Glutamatergic neuron (in vitro differentiated cells): ENCODE results near the gene TATDN2. TPM values are rescaled to one million over a fixed set of nuclear protein-coding genes. Genes with fewer than 3 reads are reported as not detected.
A peak's percentile ranks its signal among the peaks of the same experiment; 100 is the strongest.
"Not testable (repeated sequence)": the region's sequence is repeated elsewhere in the genome, so short reads cannot be mapped to it uniquely, and the experiment has no call there.

ENCODE experiments used
- DNase-seq: peaks from one replicate; pipeline ENCODE4 v3.0.0; 2022
- H3K27ac Mint-ChIP-seq: one replicate; pipeline ENCODE4 v1.8.0; 2020; ENCODE audit warnings: mild to moderate bottlenecking, mixed read lengths, inconsistent platforms; ENCODE audit not compliant: unreplicated experiment
- H3K27me3 Mint-ChIP-seq: one replicate; pipeline ENCODE4 v1.8.0; 2020; ENCODE audit warnings: mild to moderate bottlenecking, moderate library complexity, mixed read lengths, inconsistent platforms; ENCODE audit not compliant: unreplicated experiment
- H3K36me3 Mint-ChIP-seq: one replicate; pipeline ENCODE4 v1.8.0; 2020; ENCODE audit warnings: mild to moderate bottlenecking, mixed read lengths, inconsistent platforms; ENCODE audit not compliant: unreplicated experiment
- H3K4me1 Mint-ChIP-seq: one replicate; pipeline ENCODE4 v1.8.0; 2020; ENCODE audit warnings: mild to moderate bottlenecking, low read depth, mixed read lengths, inconsistent platforms; ENCODE audit not compliant: unreplicated experiment
- H3K4me3 Mint-ChIP-seq: one replicate; pipeline ENCODE4 v1.8.0; 2020; ENCODE audit warnings: mild to moderate bottlenecking, mixed read lengths, inconsistent platforms; ENCODE audit not compliant: unreplicated experiment
- H3K9me3 Mint-ChIP-seq: one replicate; pipeline ENCODE4 v1.8.0; 2020; ENCODE audit warnings: mild to moderate bottlenecking, moderate library complexity, mixed read lengths, inconsistent platforms; ENCODE audit not compliant: unreplicated experiment
- total RNA-seq: library from RNA; stranded (reverse); fragmentation: NEBNext Ultra II Directional; extraction: Animal tissue kit (Norgen Biotek cat#: 25700); gene quantifications from one replicate; pipeline ENCODE4 v1.2.1, GENCODE V29; 2021; ENCODE audit not compliant: unreplicated experiment
- TF ChIP-seq, protein P1 (sequence below): fragments of 200-600 bp; sonication (generic); IDR thresholded peaks from one replicate; pipeline ENCODE4 v1.5.0; 2021; ENCODE audit not compliant: partially characterized antibody, unreplicated experiment

Gene TATDN2
- total RNA-seq, 1 donor from 2014 or later = 24.7 TPM

DNA sequence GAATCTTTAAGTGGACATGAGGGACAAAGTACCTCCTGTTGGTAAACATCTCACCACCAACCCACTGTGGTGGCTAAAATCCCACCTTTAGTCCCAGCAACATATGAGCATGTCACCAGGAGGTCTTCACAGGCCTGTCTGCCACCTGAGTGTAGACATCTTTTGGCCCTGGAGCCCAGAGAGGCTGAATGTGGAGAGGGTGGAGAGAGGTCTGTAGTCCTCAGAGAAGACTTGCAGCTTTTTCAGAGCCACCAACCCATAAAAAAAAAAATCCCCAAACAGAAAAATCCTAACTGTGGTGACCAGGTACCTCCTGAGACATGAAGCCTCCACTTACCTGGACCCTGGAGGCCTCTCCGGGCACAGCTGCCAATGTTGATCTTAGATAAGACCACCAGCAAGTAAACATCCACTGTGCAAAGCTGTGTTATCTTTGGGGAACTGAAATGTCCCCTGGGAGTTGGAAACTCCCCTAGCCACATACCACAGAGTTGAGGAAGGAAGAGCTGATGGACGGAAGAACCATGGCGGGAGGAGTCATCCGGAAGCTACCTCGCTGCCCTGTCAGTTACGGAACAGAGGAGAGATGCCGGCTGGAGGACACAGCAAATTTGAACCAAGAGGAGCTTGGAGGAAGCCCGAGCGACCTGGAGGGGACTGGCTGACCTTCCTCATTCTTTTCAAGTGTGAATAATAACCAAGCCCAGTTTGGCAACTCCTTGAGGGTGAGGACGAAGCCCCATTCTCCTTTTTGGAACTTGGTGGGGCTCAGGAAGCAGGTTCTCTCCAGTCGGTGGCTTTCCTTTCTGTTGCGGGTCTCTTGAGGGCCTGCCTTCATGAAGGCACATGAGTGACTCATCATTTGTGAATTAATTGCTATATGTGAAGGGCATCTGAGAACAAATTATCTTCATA, 44.5 kb downstream of the TATDN2 start, which contains the start of gene GHRL:
GHRL (minus strand) TSS at position 443 of the 915 bp plus-strand sequence. CDS start 2,767 bp downstream, outside the sequence.
- Mint-ChIP-seq H3K27ac (no peak within 1 kb of the TSS), H3K36me3 (peaks cover 4% of the 10 kb centered on the region), H3K4me3 (no peak within 1 kb of the TSS), H3K27me3 (peaks cover 2% of the 10 kb centered on the region), H3K9me3 (peaks cover 4% of the 10 kb centered on the region), H3K4me1 (peaks cover 6% of the 10 kb centered on the region)
- DNase-seq = no peak
- TF ChIP-seq, protein P1, sequence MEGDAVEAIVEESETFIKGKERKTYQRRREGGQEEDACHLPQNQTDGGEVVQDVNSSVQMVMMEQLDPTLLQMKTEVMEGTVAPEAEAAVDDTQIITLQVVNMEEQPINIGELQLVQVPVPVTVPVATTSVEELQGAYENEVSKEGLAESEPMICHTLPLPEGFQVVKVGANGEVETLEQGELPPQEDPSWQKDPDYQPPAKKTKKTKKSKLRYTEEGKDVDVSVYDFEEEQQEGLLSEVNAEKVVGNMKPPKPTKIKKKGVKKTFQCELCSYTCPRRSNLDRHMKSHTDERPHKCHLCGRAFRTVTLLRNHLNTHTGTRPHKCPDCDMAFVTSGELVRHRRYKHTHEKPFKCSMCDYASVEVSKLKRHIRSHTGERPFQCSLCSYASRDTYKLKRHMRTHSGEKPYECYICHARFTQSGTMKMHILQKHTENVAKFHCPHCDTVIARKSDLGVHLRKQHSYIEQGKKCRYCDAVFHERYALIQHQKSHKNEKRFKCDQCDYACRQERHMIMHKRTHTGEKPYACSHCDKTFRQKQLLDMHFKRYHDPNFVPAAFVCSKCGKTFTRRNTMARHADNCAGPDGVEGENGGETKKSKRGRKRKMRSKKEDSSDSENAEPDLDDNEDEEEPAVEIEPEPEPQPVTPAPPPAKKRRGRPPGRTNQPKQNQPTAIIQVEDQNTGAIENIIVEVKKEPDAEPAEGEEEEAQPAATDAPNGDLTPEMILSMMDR = no peak

DNA sequence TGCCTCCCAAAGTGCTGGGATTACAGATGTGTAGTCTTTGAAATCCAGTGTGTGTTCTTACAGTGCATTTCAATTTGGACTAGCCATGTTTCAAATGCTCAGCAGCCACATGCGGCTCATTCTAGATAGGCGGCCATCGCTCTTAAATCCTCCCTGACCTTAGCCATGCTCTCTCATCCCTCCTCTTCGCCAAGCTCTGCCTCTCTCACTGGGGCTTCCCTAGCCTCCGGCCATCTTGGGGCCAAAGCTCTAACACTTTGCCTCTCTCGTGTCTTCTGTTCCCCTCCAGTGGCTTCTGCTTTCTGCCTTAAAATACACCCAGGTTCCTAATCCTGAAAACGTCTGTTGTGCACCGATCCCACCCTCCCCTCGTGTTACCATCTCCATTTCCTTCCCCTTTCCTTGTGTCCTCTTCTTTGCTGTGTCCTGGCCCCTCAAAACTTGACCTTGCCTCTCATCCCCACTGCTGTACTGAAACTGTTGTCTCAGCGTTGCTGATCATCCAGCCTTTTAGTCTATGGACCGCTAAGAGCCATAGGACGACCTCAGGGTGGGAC, 45.8 kb downstream of the TATDN2 start:
- no peak for DNase-seq
- Mint-ChIP-seq H3K4me3 (no peak overlapping the region), H3K9me3 (peaks cover 4% of the 10 kb centered on the region), H3K36me3 (peaks cover 4% of the 10 kb centered on the region), H3K4me1 (peaks cover 10% of the 10 kb centered on the region), H3K27me3 (peaks cover 2% of the 10 kb centered on the region), H3K27ac (no peak overlapping the region)
- TF ChIP-seq, protein P1 = no peak

DNA sequence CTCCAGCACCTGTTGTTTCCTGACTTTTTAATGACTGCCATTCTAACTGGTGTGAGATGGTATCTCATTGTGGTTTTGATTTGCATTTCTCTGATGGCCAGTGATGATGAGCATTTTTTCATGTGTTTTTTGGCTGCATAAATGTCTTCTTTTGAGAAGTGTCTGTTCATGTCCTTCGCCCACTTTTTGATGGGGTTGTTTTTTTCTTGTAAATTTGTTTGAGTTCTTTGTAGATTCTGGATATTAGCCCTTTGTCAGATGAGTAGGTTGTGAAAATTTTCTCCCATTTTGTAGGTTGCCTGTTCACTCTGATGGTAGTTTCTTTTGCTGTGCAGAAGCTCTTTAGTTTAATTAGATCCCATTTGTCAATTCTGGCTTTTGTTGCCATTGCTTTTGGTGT, 49.8 kb downstream of the TATDN2 start:
- not testable (repeated sequence) for H3K9me3 Mint-ChIP-seq, DNase-seq, H3K27me3 Mint-ChIP-seq, H3K4me3 Mint-ChIP-seq, H3K27ac Mint-ChIP-seq, H3K36me3 Mint-ChIP-seq
- peaks cover 11% of the 10 kb centered on the region for H3K4me1 Mint-ChIP-seq

DNA sequence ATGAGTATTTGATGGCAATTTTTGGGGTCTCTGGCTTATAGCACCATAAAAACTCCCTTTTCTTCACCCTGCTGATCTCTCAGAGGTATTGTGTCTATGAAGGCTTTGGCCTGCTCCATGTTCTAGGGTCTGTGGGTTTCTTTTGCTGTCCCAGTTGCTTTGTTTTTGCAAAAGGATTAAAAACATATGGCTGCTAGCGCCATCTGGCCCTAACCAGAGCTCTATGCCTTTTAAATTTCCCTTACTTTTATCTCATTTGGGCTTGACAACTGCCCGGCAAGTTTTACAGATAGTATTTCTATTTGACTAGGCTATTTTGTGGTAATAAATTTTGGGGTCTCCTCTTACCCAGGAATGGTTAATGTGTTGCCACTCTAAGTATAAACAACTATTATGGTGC, 50.9 kb downstream of the TATDN2 start:
- peak overlapping the region; percentile 89 for H3K27ac Mint-ChIP-seq
- peaks cover 5% of the 10 kb centered on the region for H3K27me3 Mint-ChIP-seq
- no peak overlapping the region for H3K4me3 Mint-ChIP-seq
- DNase-seq = no peak
- TF ChIP-seq, protein P1 = no peak
- H3K9me3 Mint-ChIP-seq = no peaks in the 10 kb centered on the region
- peaks cover 8% of the 10 kb centered on the region for H3K36me3 Mint-ChIP-seq
- peaks cover 11% of the 10 kb centered on the region for H3K4me1 Mint-ChIP-seq

DNA sequence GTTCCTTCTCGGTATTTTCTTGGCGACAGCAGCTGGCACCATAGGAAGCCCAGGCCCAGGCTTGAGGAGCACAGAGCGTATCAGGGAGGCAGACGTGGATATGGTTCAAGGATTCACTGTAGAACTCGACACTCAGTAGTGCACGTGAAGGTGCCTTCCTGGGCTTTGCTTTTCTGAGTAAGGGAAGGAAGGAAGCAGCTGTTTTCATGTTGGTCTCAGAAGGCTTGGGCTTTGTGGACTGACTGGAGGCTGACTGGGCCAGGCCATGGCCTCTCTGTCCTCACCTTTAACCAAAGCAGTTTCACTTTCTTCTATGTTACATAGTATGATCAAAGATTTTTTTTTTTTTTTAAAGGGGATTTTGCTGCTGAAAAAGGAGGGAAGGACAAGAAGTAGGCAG, 51.4 kb downstream of the TATDN2 start:
- H3K9me3 Mint-ChIP-seq = no peaks in the 10 kb centered on the region
- H3K27me3 Mint-ChIP-seq = peaks cover 5% of the 10 kb centered on the region
- H3K36me3 Mint-ChIP-seq = peaks cover 8% of the 10 kb centered on the region
- TF ChIP-seq, protein P1 = no peak
- peak overlapping the region; percentile 89 for H3K27ac Mint-ChIP-seq
- no peak overlapping the region for H3K4me3 Mint-ChIP-seq
- no peak for DNase-seq
- H3K4me1 Mint-ChIP-seq = peaks cover 11% of the 10 kb centered on the region
